ENCODE measurements around the gene MAP2.
"Not testable (repeated sequence)": the region's sequence is repeated elsewhere in the genome, so short reads cannot be mapped to it uniquely, and the experiment has no call there.

MAP2 gene

DNA sequence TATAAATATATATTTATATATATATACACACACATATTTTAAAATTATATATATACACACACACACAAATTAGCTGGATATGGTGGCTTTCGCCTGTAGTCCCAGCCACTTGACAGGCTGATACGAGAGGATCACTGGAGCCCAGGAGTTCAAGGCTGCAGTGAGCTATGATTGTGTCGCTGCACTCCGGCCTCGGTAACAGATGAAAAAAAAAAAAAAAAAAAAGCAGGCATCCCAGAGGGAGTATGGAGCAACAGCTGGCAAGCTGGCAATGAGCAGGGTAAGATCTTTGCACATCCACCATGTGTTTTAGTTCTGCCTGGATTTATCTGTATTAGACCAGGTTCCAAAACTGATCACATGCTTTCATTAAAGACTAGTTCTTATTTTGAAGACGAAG, 170.1 kb downstream of the MAP2 start:
- TF ChIP-seq, protein P1, sequence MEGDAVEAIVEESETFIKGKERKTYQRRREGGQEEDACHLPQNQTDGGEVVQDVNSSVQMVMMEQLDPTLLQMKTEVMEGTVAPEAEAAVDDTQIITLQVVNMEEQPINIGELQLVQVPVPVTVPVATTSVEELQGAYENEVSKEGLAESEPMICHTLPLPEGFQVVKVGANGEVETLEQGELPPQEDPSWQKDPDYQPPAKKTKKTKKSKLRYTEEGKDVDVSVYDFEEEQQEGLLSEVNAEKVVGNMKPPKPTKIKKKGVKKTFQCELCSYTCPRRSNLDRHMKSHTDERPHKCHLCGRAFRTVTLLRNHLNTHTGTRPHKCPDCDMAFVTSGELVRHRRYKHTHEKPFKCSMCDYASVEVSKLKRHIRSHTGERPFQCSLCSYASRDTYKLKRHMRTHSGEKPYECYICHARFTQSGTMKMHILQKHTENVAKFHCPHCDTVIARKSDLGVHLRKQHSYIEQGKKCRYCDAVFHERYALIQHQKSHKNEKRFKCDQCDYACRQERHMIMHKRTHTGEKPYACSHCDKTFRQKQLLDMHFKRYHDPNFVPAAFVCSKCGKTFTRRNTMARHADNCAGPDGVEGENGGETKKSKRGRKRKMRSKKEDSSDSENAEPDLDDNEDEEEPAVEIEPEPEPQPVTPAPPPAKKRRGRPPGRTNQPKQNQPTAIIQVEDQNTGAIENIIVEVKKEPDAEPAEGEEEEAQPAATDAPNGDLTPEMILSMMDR (IDR thresholded peaks at IDR 0.05; ENCODE audit: low read depth, low read length, missing control alignments): no peak
- no peak overlapping the region for H3K4me3 ChIP-seq (replicated peaks; ENCODE audit: low read depth, low read length)
- no peak for DNase-seq (ENCODE audit: extremely low read depth, low read depth)

DNA sequence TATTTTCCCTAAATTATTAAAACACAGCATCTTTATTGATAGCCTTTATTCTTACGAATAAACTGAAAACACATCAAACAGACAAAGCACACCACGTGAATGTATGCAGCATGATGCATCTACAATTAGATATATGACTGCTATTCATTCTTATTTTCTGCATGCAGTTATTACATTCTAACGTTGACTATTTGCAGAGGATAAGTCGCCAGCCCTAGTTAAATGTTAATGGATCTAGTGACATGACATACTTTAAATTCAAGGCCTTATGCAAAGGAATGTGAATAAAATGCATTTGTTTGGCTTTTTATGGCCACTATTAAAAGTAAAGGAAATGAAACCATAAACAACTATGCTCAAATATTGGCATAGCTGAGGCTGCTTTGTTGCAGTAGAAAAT, 172.4 kb downstream of the MAP2 start:
- TF ChIP-seq, protein P1 (IDR thresholded peaks at IDR 0.05; ENCODE audit: low read depth, low read length, missing control alignments): no peak
- no peak overlapping the region for H3K4me3 ChIP-seq (replicated peaks; ENCODE audit: low read depth, low read length)
- DNase-seq (ENCODE audit: extremely low read depth, low read depth): no peak

DNA sequence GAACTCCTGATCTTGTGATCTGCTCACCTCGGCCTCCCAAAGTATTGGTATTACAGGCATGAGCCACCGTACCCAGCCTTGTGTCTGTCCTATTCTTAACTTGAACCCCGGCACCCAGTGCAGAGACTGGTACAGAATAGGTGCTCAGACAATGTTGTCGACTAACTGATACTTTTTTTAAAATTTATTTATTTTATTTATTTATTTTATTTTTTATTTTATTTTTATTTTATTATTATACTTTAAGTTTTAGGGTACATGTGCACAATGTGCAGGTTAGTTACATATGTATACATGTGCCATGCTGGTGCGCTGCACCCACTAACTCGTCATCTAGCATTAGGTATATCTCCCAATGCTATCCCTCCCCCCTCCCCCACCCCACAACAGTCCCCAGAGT, 174.4 kb downstream of the MAP2 start:
- not testable (repeated sequence) for DNase-seq (ENCODE audit: extremely low read depth, low read depth)

DNA sequence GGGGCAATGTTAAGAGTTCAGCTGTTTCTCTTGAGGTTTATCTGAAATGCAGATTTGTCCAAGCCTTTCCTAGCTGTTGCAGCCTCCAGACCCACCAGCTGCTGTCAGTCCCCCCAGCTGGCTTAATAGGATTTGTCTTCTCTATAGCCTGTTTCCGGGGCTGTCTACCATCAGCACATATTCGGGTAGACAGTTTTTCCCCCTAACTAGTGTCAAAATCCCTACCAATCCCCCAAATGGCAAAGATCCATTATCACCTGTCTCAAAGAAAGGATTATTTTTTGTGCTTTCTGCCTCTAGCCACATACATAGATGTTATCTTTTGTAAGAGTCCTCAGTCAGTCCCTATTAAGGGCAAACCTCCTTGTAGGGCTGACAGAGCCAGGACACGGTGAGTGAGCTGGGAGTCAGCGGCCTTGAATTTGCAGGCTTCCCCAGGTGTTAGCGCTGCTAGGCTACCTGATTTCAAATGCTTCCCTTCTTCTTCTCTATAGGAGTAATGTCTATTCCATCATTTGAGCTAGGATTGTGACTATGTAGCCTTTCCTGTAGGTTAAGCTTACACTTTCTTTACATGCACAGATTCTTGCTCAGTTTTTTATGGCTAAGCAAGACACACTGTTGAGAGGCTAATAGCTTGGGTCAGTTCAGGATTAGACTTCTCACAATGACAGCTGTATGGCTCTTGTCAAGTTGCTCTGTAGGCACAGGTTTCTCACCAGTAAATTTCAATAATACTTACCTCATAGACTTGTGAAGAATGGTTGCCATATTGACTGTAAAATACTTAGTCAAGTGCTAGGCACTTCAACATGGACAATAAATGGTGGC, 176.7 kb downstream of the MAP2 start:
- TF ChIP-seq, protein P1 (IDR thresholded peaks at IDR 0.05; ENCODE audit: low read depth, low read length, missing control alignments): no peak
- H3K4me3 ChIP-seq (replicated peaks; ENCODE audit: low read depth, low read length): no peak overlapping the region
- DNase-seq (ENCODE audit: extremely low read depth, low read depth): no peak

More for the DNA sequence above, 174.4 kb downstream of the MAP2 start:
- not testable (repeated sequence) for H3K4me3 ChIP-seq (replicated peaks; ENCODE audit: low read depth, low read length)

DNA sequence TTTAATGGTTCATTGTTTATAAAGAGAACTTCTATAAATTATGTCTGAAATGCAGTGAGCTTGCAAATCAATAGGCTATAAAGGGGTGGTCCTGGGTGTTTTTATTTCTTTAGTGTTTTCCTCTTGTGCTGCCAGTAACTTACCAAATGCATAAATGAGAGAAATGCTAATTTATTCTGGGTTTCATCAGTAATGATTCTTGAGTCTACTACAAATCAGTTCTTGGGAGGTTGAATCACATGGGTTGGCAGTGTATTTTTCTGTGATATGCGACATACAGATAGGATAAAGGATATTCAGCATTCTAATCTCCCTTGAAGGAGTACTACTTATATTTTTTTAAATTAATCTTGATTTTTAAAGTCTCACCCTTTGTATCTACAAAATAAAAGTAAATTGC, 177.7 kb downstream of the MAP2 start:
- no peak overlapping the region for H3K4me3 ChIP-seq (replicated peaks; ENCODE audit: low read depth, low read length)
- TF ChIP-seq, protein P1 (IDR thresholded peaks at IDR 0.05; ENCODE audit: low read depth, low read length, missing control alignments): no peak
- no peak for DNase-seq (ENCODE audit: extremely low read depth, low read depth)

DNA sequence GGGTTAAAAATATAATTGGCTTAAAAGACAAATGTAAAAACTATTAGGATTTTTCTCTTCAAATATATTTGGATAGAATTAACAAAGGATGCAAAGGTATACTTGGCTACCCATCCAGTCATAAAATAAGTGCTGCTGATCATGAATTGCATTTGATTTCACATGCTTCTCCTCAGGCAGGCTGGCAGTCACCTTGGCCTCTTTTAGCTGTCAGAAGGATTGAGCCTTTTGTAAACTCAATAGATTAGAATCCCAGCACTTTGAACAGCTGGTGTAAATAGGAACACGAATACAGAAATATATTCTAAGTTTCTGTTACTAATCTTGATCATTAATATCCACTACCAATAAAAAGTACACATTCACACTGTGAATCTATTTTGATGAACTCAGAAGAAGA, 178.4 kb downstream of the MAP2 start:
- TF ChIP-seq, protein P1 (IDR thresholded peaks at IDR 0.05; ENCODE audit: low read depth, low read length, missing control alignments): no peak
- DNase-seq (ENCODE audit: extremely low read depth, low read depth): no peak
- no peak overlapping the region for H3K4me3 ChIP-seq (replicated peaks; ENCODE audit: low read depth, low read length)

DNA sequence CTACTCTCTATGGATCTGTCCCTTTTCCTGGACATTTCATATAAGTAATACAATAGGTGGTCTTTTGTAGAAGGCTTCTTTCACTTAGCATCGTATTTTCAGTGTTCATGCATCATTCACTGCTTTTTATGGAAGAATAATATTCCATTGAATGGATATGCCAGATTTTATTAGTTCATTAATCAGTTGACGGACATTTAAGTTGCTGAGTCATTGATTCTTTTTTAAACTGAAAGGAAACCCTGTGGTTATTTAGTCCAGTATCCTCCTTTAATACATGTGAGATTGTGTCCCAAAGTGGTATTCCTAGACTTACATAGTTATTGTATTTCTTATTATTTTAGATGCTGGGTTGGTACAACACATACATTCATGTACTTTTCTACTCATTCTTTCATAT, 185.7 kb downstream of the MAP2 start:
- DNase-seq (ENCODE audit: extremely low read depth, low read depth): no peak
- no peak overlapping the region for H3K4me3 ChIP-seq (replicated peaks; ENCODE audit: low read depth, low read length)
- TF ChIP-seq, protein P1 (IDR thresholded peaks at IDR 0.05; ENCODE audit: low read depth, low read length, missing control alignments): no peak
